Astrocyte of the spinal cord (primary cell): ENCODE results near the gene DAB1.
A peak's percentile ranks its signal among the peaks of the same experiment; 100 is the strongest.

ENCODE experiments used
- DNase-seq: peaks from one replicate; pipeline ENCODE4 v3.0.0; 2011; ENCODE audit warnings: low read depth, low spot score
- H3K4me3 ChIP-seq: 2 replicates; pipeline ENCODE4 v1.5.1; 2011; ENCODE audit warnings: low read depth, mild to moderate bottlenecking, low read length, moderate library complexity
- CTCF ChIP-seq: IDR thresholded peaks from 2 replicates; pipeline ENCODE4 v1.5.1; 2012; ENCODE audit warnings: low read depth, mild to moderate bottlenecking, low read length, inconsistent platforms
- in situ Hi-C: cut with HindIII; loops from 2 replicates; pipeline ENCODE4 v1.10.0; 2017; ENCODE audit warnings: low sequenced_read_pairs

The DAB1 gene

GRCh38 chr1:57319791-57320190 lies 104.1 kb downstream of the DAB1 start:
- H3K4me3 ChIP-seq, result no peak overlapping the region
- TF ChIP-seq CTCF, result no peak
- in situ Hi-C loops, result no loop called here
- DNase-seq, result no peak

DNA sequence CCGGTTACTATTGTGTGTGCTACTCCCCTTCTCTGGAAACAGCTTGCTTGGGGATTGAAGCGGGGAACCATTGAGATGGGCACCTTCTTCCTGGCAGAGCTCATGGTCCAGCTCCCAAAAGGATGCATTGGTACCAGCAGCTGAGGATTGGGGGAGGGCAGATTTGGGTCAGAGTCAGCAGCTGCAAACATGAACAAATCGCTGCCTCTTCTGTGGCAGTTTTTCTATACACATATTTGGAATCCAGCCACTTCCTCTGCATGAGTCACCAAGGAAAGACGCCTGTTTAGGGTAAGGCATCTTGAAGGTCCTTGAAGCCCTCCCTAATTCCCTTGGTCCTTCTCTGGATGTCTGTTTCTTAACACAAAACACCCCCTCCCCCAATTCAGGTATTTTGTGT lies 104.7 kb downstream of the DAB1 start:
- no peak overlapping the region for H3K4me3 ChIP-seq
- in situ Hi-C loops, result no loop called here
- no peak for TF ChIP-seq CTCF
- DNase-seq, result peak; percentile 43

DNA sequence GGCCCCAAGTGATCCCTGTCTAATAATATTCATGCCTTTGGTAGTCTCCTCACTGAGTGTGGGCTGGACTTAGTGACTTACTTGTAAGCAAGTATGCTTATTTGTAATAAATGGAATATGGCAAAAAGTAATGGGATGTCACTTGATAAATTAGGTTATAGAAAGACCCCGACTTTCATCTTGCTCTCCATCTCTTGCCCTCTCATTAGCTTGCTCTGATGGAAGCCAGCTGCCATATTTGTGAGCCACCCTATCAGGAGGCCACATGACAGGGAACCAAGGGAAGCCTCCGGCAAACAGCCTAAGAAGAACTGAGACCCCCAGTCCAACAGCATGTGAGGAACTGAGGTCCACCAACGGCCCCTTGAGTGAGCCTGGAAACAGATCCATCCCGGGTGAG lies 107.0 kb downstream of the DAB1 start:
- in situ Hi-C loops, result no loop called here
- DNase-seq, result no peak
- no peak for TF ChIP-seq CTCF
- H3K4me3 ChIP-seq, result no peak overlapping the region

DNA sequence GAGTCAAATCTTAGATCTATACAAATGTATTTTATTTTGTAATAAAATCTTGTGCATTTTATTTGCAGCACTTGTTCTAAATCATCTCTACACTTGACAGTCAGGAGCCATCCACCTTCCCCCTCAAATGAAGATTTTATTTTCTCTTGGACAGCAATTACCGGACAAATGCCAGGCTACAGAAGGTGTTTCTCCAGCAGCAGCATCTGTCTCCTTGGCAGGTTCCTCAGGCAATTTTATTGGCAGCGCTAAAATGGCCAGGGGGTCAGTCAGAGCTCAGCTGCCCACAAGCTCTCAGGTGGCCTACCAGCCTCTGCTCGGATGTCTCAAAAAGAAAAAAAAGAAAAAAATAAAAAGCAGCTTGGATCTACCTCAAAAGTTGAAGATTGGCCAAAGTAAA lies 107.6 kb downstream of the DAB1 start:
- no peak for DNase-seq
- in situ Hi-C loops, result no loop called here
- TF ChIP-seq CTCF, result no peak
- H3K4me3 ChIP-seq, result no peak overlapping the region

GRCh38 chr1:57312869-57313268 lies 111.0 kb downstream of the DAB1 start:
- no peak for DNase-seq
- in situ Hi-C loops, result no loop called here
- no peak for TF ChIP-seq CTCF
- H3K4me3 ChIP-seq, result no peak overlapping the region

GRCh38 chr1:57311411-57311810 lies 112.4 kb downstream of the DAB1 start:
- in situ Hi-C loops, result no loop called here
- no peak for DNase-seq
- TF ChIP-seq CTCF, result no peak
- no peak overlapping the region for H3K4me3 ChIP-seq

DNA sequence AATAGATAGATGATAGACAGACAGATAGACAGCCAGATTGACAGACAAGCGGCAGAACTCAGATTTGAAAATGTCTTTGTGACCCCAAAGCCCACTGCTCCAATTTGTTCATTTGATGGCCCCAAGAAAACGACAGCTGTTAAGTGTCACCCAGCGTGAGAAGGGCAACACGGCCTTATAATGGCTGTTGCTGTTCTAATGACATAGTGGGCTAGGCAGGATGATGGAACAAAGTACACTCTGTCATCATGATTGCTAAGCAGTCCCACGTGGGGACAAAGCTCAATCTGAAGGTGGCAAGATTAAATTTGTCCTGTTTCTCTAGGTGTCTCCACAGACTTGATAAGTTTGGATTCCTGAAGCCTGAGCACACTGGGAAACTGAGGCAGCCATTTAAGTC lies 112.9 kb downstream of the DAB1 start:
- in situ Hi-C loops, result no loop called here

More for the DNA sequence above, 112.9 kb downstream of the DAB1 start:
- TF ChIP-seq CTCF, result no peak
- DNase-seq, result no peak
- H3K4me3 ChIP-seq, result no peak overlapping the region
